ENCODE results near the gene ANKRD24.

ANKRD24 gene

DNA sequence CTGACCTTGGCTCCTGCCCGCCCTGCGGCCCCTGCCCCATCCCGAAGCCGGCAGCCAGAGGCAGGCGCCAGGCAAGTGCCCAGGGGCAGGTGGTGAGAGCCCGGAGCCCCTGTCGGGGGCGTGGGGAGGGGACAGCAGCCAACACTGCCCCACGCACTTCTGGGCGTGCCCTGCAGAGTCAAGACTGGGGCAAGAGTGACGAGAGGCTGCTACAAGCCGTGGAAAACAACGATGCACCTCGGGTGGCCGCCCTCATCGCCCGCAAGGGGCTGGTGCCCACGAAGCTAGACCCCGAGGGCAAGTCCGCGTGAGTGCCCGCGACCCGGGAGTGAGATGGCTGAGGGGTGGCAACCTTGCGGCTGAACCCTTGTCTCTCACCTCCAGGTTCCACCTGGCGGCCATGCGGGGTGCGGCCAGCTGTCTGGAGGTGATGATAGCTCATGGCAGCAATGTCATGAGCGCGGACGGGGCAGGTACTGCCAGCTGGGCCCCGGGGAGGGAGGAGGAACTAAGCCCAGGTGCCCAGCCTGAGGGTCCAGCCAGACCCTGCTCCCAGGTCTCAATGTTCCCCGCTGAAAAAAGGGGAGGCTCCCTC, 17.3 kb downstream of the ANKRD24 start:
- H3K4me1 ChIP-seq (ENCODE audit: control insufficient read depth, insufficient read depth, low read length) = no peaks in the 10 kb centered on the region
- no peaks in the 10 kb centered on the region for H3K36me3 ChIP-seq (ENCODE audit: control insufficient read depth, insufficient read depth, low read length)
- H3K27ac ChIP-seq (ENCODE audit: low read depth, low read length) = no peak overlapping the region
- H3K4me3 ChIP-seq (ENCODE audit: low read depth, low read length) = peak overlapping the region; percentile 34
- H3K27me3 ChIP-seq (ENCODE audit: control insufficient read depth, insufficient read depth, low read length) = peaks cover 63% of the 10 kb centered on the region
- no peak overlapping the region for H3K9ac ChIP-seq (ENCODE audit: low read length)
- H3K9me3 ChIP-seq (ENCODE audit: control insufficient read depth, insufficient read depth, low read depth, low read length) = no peaks in the 10 kb centered on the region

- peaks cover 58% of the 10 kb centered on the region for H3K27me3 ChIP-seq (ENCODE audit: control insufficient read depth, insufficient read depth, low read length)
- H3K4me3 ChIP-seq (ENCODE audit: low read depth, low read length) = no peak overlapping the region
- no peaks in the 10 kb centered on the region for H3K4me1 ChIP-seq (ENCODE audit: control insufficient read depth, insufficient read depth, low read length)
Measured at GRCh38 chr19:4200940-4201542, 18.6 kb downstream of the ANKRD24 start.

DNA sequence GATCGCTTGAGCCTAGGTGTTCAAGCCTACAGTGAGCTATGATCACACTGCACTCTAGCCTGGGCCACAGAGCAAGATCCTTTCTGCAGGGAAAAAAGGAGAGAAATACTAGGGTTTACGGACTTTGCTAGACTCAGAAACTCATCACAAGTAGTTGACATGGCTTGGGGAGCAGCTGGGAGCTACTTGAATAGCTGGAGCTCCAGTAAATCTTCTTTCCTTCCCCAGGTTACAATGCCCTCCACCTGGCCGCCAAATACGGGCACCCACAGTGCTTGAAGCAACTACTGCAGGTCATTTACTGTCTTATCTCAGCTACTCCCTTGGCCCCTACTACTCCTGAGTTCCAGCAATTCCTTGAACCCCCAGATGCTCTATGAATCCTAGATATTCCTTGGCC, 19.3 kb downstream of the ANKRD24 start:
- Histone ChIP-seq H3K9ac (ENCODE audit: low read length) (no peak overlapping the region), H3K9me3 (ENCODE audit: control insufficient read depth, insufficient read depth, low read depth, low read length) (no peaks in the 10 kb centered on the region), H3K27me3 (ENCODE audit: control insufficient read depth, insufficient read depth, low read length) (peaks cover 51% of the 10 kb centered on the region), H3K4me1 (ENCODE audit: control insufficient read depth, insufficient read depth, low read length) (no peaks in the 10 kb centered on the region), H3K36me3 (ENCODE audit: control insufficient read depth, insufficient read depth, low read length) (no peaks in the 10 kb centered on the region), H3K4me3 (ENCODE audit: low read depth, low read length) (no peak overlapping the region), H3K27ac (ENCODE audit: low read depth, low read length) (no peak overlapping the region)

More at GRCh38 chr19:4200940-4201542, 18.6 kb downstream of the ANKRD24 start:
- H3K9ac ChIP-seq (ENCODE audit: low read length) = no peak overlapping the region
- no peaks in the 10 kb centered on the region for H3K9me3 ChIP-seq (ENCODE audit: control insufficient read depth, insufficient read depth, low read depth, low read length)
- H3K36me3 ChIP-seq (ENCODE audit: control insufficient read depth, insufficient read depth, low read length) = no peaks in the 10 kb centered on the region
- no peak overlapping the region for H3K27ac ChIP-seq (ENCODE audit: low read depth, low read length)

DNA sequence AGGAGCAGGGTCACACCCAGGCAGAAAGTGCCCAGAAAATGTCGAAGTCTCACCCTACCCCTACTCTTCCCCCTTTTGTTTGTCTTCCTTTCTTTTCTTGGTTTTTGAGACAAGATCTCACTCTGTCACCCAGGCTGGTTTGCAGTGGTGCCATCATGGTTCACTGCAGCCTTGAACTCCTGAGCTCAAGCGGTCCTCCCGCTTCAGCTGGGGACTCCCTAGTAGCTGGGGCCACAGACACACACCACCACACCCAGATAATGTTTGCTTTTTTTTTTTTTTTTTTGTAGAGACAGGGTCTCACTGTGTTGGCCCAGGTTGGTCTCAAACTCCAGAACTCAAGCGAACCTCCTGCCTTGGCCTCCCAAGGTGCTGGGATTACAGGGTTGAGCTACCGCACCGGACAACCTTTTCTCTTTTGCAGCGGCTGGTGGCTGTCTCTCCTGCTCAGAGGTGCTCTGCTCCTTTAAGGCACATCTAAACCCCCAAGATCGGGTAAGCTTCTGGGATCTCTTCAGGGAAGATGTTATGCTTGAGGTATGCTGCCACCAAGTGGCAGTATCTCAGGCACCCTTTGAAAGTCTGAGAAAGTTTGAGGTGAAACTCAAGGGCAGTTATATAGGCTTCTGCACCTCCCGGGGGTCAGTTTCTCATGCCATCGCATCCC, 24.5 kb downstream of the ANKRD24 start:
- H3K4me1 ChIP-seq (ENCODE audit: control insufficient read depth, insufficient read depth, low read length) = peaks cover 3% of the 10 kb centered on the region; the same call in 1 of the 2 replicates
- H3K9me3 ChIP-seq (ENCODE audit: control insufficient read depth, insufficient read depth, low read depth, low read length) = no peaks in the 10 kb centered on the region
- no peak overlapping the region for H3K4me3 ChIP-seq (ENCODE audit: low read depth, low read length)
- H3K27me3 ChIP-seq (ENCODE audit: control insufficient read depth, insufficient read depth, low read length) = peaks cover 2% of the 10 kb centered on the region; the same call in 1 of the 2 replicates
- no peaks in the 10 kb centered on the region for H3K36me3 ChIP-seq (ENCODE audit: control insufficient read depth, insufficient read depth, low read length)
- H3K9ac ChIP-seq (ENCODE audit: low read length) = no peak overlapping the region
- no peak overlapping the region for H3K27ac ChIP-seq (ENCODE audit: low read depth, low read length)

DNA sequence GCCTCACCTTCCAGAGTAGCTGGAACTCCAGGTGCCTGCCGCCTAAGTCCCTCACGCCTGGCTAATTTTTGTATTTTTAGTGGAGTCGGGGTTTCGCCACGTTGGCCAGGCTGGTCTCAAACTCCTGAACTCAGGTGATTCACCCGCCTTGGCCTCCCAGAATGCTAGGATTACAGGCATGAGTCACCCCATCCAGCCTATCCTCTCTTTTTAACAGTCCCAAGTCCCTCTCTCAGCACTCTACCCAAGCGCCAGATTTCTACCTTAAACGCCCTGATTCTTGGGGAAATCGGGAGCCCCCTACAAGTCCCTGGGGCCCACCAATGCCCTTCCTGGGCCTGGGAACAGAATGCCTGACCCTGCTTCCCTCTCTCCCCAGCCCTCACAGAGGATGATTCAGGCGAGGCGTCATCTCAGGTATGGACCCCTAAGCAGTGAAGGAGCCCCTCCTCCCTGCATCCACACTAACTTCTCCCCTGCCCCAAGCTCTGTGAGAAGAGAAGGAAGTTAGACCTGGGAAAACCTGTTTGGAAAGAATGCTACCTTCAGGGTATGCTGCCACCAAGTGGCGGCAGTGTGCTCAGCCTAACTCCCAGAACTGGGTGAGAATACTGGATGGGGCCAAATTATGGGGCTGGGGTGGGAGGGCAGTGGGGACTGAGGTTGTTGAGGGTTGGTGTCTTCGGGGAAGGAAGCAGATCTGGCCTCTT, 26.1 kb downstream of the ANKRD24 start:
- no peak overlapping the region for H3K4me3 ChIP-seq (ENCODE audit: low read depth, low read length)
- H3K9ac ChIP-seq (ENCODE audit: low read length) = no peak overlapping the region
- no peaks in the 10 kb centered on the region; the same call in 1 of the 2 replicates for H3K27me3 ChIP-seq (ENCODE audit: control insufficient read depth, insufficient read depth, low read length)
- no peak overlapping the region for H3K27ac ChIP-seq (ENCODE audit: low read depth, low read length)
- H3K36me3 ChIP-seq (ENCODE audit: control insufficient read depth, insufficient read depth, low read length) = no peaks in the 10 kb centered on the region
- H3K9me3 ChIP-seq (ENCODE audit: control insufficient read depth, insufficient read depth, low read depth, low read length) = no peaks in the 10 kb centered on the region
- H3K4me1 ChIP-seq (ENCODE audit: control insufficient read depth, insufficient read depth, low read length) = peaks cover 3% of the 10 kb centered on the region; the same call in 1 of the 2 replicates

DNA sequence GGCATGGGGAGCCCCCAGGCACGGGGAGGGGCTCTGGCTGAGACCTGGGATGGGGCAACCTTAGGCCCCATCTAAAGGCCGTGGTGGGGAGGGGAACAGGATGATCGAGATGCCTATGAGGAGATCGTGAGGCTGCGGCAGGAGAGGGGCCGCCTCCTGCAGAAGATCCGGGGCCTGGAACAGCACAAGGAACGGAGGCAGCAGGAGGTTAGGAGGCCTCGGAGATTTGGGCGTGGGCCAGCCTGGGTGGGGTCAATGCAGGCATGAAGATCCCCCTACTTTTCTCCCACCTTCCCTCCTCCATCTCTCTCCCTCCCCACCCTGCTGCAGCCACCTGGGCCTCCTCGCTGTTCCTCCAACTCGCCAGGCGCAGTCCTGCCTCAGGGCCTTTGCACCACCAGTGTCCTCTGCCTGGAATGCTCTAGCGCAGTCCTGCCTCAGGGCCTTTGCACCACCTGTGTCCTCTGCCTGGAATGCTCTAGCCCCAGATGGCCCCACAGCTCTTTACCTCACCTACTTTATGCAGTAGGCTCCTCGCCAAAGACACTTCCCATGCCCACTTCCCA, 27.8 kb downstream of the ANKRD24 start:
- H3K4me1 ChIP-seq (ENCODE audit: control insufficient read depth, insufficient read depth, low read length) = peaks cover 3% of the 10 kb centered on the region; the same call in 1 of the 2 replicates
- H3K27ac ChIP-seq (ENCODE audit: low read depth, low read length) = no peak overlapping the region
- H3K36me3 ChIP-seq (ENCODE audit: control insufficient read depth, insufficient read depth, low read length) = no peaks in the 10 kb centered on the region
- no peak overlapping the region for H3K9ac ChIP-seq (ENCODE audit: low read length)
- H3K4me3 ChIP-seq (ENCODE audit: low read depth, low read length) = no peak overlapping the region
- no peaks in the 10 kb centered on the region for H3K9me3 ChIP-seq (ENCODE audit: control insufficient read depth, insufficient read depth, low read depth, low read length)
- H3K27me3 ChIP-seq (ENCODE audit: control insufficient read depth, insufficient read depth, low read length) = no peaks in the 10 kb centered on the region; the same call in 1 of the 2 replicates

DNA sequence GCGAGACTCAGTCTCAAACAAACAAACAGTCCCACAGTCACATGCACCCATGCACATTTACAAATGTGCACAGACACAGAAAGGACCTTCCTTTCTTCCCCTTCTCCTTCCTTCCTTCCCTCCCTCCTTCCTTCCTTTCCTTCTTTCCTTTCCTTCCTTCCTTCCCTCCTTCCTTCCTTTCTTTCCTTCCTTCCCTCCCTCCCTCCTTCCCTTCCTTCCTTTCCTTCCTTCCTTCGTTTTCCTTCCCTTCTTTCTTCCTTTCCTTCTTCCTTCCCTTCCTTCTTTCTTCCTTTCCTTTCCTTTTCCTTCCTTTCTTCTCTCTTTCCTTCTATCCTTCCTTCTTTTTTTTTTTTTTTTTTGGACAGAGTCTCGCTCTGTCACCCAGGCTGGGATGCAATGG, 30.6 kb downstream of the ANKRD24 start:
- Histone ChIP-seq H3K9ac (ENCODE audit: low read length) (no peak overlapping the region), H3K4me1 (ENCODE audit: control insufficient read depth, insufficient read depth, low read length) (peaks cover 3% of the 10 kb centered on the region; the same call in 1 of the 2 replicates), H3K27ac (ENCODE audit: low read depth, low read length) (no peak overlapping the region), H3K36me3 (ENCODE audit: control insufficient read depth, insufficient read depth, low read length) (no peaks in the 10 kb centered on the region), H3K9me3 (ENCODE audit: control insufficient read depth, insufficient read depth, low read depth, low read length) (peaks cover 2% of the 10 kb centered on the region; the same call in 1 of the 2 replicates), H3K4me3 (ENCODE audit: low read depth, low read length) (no peak overlapping the region), H3K27me3 (ENCODE audit: control insufficient read depth, insufficient read depth, low read length) (no peaks in the 10 kb centered on the region; the same call in 1 of the 2 replicates)

GRCh38 chr19:4215807-4216206, 33.3 kb downstream of the ANKRD24 start:
- Histone ChIP-seq H3K27ac (ENCODE audit: low read depth, low read length) (no peak overlapping the region), H3K36me3 (ENCODE audit: control insufficient read depth, insufficient read depth, low read length) (no peaks in the 10 kb centered on the region), H3K4me1 (ENCODE audit: control insufficient read depth, insufficient read depth, low read length) (no peaks in the 10 kb centered on the region), H3K9ac (ENCODE audit: low read length) (no peak overlapping the region), H3K9me3 (ENCODE audit: control insufficient read depth, insufficient read depth, low read depth, low read length) (peaks cover 2% of the 10 kb centered on the region; the same call in 1 of the 2 replicates), H3K4me3 (ENCODE audit: low read depth, low read length) (no peak overlapping the region), H3K27me3 (ENCODE audit: control insufficient read depth, insufficient read depth, low read length) (no peaks in the 10 kb centered on the region; the same call in 1 of the 2 replicates)

- Histone ChIP-seq H3K9me3 (ENCODE audit: control insufficient read depth, insufficient read depth, low read depth, low read length) (peaks cover 2% of the 10 kb centered on the region; the same call in 1 of the 2 replicates), H3K4me3 (ENCODE audit: low read depth, low read length) (no peak overlapping the region), H3K27ac (ENCODE audit: low read depth, low read length) (no peak overlapping the region), H3K36me3 (ENCODE audit: control insufficient read depth, insufficient read depth, low read length) (no peaks in the 10 kb centered on the region), H3K9ac (ENCODE audit: low read length) (no peak overlapping the region), H3K4me1 (ENCODE audit: control insufficient read depth, insufficient read depth, low read length) (no peaks in the 10 kb centered on the region), H3K27me3 (ENCODE audit: control insufficient read depth, insufficient read depth, low read length) (no peaks in the 10 kb centered on the region; the same call in 1 of the 2 replicates)
Measured at GRCh38 chr19:4216846-4217245, 34.4 kb downstream of the ANKRD24 start.

- H3K27me3 ChIP-seq (ENCODE audit: control insufficient read depth, insufficient read depth, low read length) = no peaks in the 10 kb centered on the region; the same call in 1 of the 2 replicates
- no peak overlapping the region for H3K9ac ChIP-seq (ENCODE audit: low read length)
- H3K27ac ChIP-seq (ENCODE audit: low read depth, low read length) = no peak overlapping the region
- no peak overlapping the region for H3K4me3 ChIP-seq (ENCODE audit: low read depth, low read length)
- no peaks in the 10 kb centered on the region for H3K4me1 ChIP-seq (ENCODE audit: control insufficient read depth, insufficient read depth, low read length)
- H3K9me3 ChIP-seq (ENCODE audit: control insufficient read depth, insufficient read depth, low read depth, low read length) = peaks cover 2% of the 10 kb centered on the region; the same call in 1 of the 2 replicates
- no peaks in the 10 kb centered on the region for H3K36me3 ChIP-seq (ENCODE audit: control insufficient read depth, insufficient read depth, low read length)
Measured at GRCh38 chr19:4217429-4218264, 35.2 kb downstream of the ANKRD24 start.
